GM21529 (cell line): ENCODE results near the gene TMC7.

Source experiments
- ATAC-seq: cut with Tn5 transposase; IDR thresholded peaks from one replicate; pipeline ENCODE4 v1.9.1; 2021; ENCODE audit not compliant: unreplicated experiment

Gene TMC7

DNA sequence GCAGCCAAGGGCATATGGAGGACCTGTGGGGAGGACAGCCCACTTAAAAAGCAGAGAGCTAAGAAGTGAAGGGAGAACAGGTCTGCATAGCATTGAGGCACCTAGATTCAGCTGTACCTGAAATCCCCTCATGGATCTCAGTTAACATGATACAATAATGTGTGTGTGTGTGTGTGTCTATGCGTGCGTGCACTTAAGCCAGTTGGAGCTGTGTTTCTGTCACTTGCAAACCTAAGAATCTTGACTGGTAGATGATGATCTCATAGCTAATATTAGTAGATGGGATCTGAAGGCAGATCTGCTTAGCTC is 128.3 kb downstream of the TMC7 start:
- no peak for ATAC-seq
